ENCODE data around the gene C4A. TPM values are rescaled to one million over a fixed set of nuclear protein-coding genes. Genes with fewer than 3 reads are reported as not detected.
A peak's percentile ranks its signal among the peaks of the same experiment; 100 is the strongest.

C4A gene
- total and polyA plus RNA-seq, 2 of the 8 experiments (the other 6 are each of a cell fraction or from before 2014, with no cell fraction given): 0.62 to 2.4 TPM

GRCh38 chr6:31971279-31971992, 10.4 kb upstream of the C4A start (continued):
- no peak for TF ChIP-seq EP300 (IDR thresholded peaks at IDR 0.05; ENCODE audit: borderline replicate concordance in 1 of 2, low read depth in 2 of 2, low read length in 2 of 2)
- no peak for TF ChIP-seq SIN3A (conservative IDR thresholded peaks at IDR 0.05 in 1 of 2, IDR thresholded peaks at IDR 0.05 in 1 of 2; ENCODE audit: low read depth in 1 of 2, low read length in 2 of 2)
- no peak for TF ChIP-seq CHD1 (IDR thresholded peaks at IDR 0.05; ENCODE audit: low read depth, low read length)
- no peak for TF ChIP-seq CTBP2 (IDR thresholded peaks at IDR 0.05; ENCODE audit: borderline replicate concordance, insufficient read depth, insufficient read length, low read length)
- TF ChIP-seq TAF7 (optimal IDR thresholded peaks at IDR 0.05; ENCODE audit: borderline replicate concordance, low read depth, low read length): no peak
- peak; percentile 97 for TF ChIP-seq ATF2 (IDR thresholded peaks at IDR 0.05; ENCODE audit: low read length)
- TF ChIP-seq RAD21 (IDR thresholded peaks at IDR 0.05 in 1 of 2, conservative IDR thresholded peaks at IDR 0.05 in 1 of 2; ENCODE audit: low read depth in 2 of 2, low read length in 2 of 2): no peak
- no peak for TF ChIP-seq YY1 (IDR thresholded peaks at IDR 0.05; ENCODE audit: low read depth, low read length)
- peak; percentile 53; the same call in 1 of the 2 replicates for TF ChIP-seq JUN (IDR thresholded peaks at IDR 0.05; ENCODE audit: low read depth, low read length)
- TF ChIP-seq NRF1 (IDR thresholded peaks at IDR 0.05; ENCODE audit: low read depth, low read length): no peak
- peak; percentile 97 for TF ChIP-seq JUND (IDR thresholded peaks at IDR 0.05; ENCODE audit: low read length)
- TF ChIP-seq RFX5 (IDR thresholded peaks at IDR 0.05; ENCODE audit: borderline replicate concordance, low read depth, low read length): no peak; the same call in 1 of the 2 replicates
- no peak for TF ChIP-seq CTCF (IDR thresholded peaks at IDR 0.05; ENCODE audit: control extremely low read depth in 1 of 3, insufficient read depth in 1 of 3, low read depth in 1 of 3, low read length in 3 of 3)
- TF ChIP-seq EZH2 (IDR thresholded peaks at IDR 0.05; ENCODE audit: low read depth, low read length, severe bottlenecking): no peak
- no peak for TF ChIP-seq RNF2 (IDR thresholded peaks at IDR 0.05; ENCODE audit: borderline replicate concordance, low read depth, low read length, missing control alignments, poor library complexity, severe bottlenecking)
- no peak for TF ChIP-seq BRCA1 (IDR thresholded peaks at IDR 0.05; ENCODE audit: low read depth, low read length)
- TF ChIP-seq RBBP5 (IDR thresholded peaks at IDR 0.05; ENCODE audit: borderline replicate concordance, low read depth, low read length): no peak

All from H1 (cell line).